Measurements from ENCODE around the gene ZFPM1. TPM values are rescaled to one million over a fixed set of nuclear protein-coding genes. Genes with fewer than 3 reads are reported as not detected.
A peak's percentile ranks its signal among the peaks of the same experiment; 100 is the strongest.

Gene ZFPM1
- total RNA-seq, 1 experiment from 2014 or later: 3.9 TPM

GRCh38 chr16:88452482-88453216 is 431 bp upstream of the ZFPM1 start:
- Histone ChIP-seq H3K27ac (ENCODE audit: low read length) (peak overlapping the region; percentile 68), H3K9me3 (ENCODE audit: control insufficient read depth, insufficient read depth, low read depth, low read length) (no peaks in the 10 kb centered on the region), H3K4me1 (ENCODE audit: control insufficient read depth, insufficient read depth, low read length) (peaks cover 17% of the 10 kb centered on the region), H3K36me3 (ENCODE audit: control insufficient read depth, insufficient read depth, low read length) (no peaks in the 10 kb centered on the region; the same call in 1 of the 2 replicates), H3K4me3 (ENCODE audit: low read depth in 2 of 2, low read length in 2 of 2) (peak overlapping the region; percentile 42 to 57), H3K27me3 (ENCODE audit: control insufficient read depth, insufficient read depth, low read length) (no peaks in the 10 kb centered on the region)
- ChIA-PET POLR2A (no interaction called here), CTCF (no interaction called here)
- peak; percentile 82 for ATAC-seq
- DNase-seq (ENCODE audit: low read depth, low spot score): peak; percentile 47
- intact Hi-C loops (cut with micrococcal nuclease; ENCODE audit: unreplicated experiment) (no loop called here), in situ Hi-C loops (cut with HindIII; ENCODE audit: low pct_unique_long_range_greater_than_20kb, low sequenced_read_pairs) (no loop called here)
- no peak for TF ChIP-seq REST (IDR thresholded peaks at IDR 0.05; ENCODE audit: insufficient read depth in 1 of 2, low read depth in 2 of 2, low read length in 1 of 2)
- no peak for TF ChIP-seq SIN3A (IDR thresholded peaks at IDR 0.05; ENCODE audit: borderline replicate concordance, insufficient read depth, low read depth, low read length)
- no peak for TF ChIP-seq TCF7L2 (IDR thresholded peaks at IDR 0.05; ENCODE audit: low read depth, low read length)
- no peak for TF ChIP-seq POLR2AphosphoS5 (IDR thresholded peaks at IDR 0.05; ENCODE audit: low read depth, low read length)
- no peak for TF ChIP-seq CTCF (IDR thresholded peaks at IDR 0.05)
- no TSS peak for BruUV-seq (replicated peaks)

GRCh38 chr16:88453611-88454522 is 787 bp downstream of the ZFPM1 start:
- Histone ChIP-seq H3K4me1 (ENCODE audit: control insufficient read depth, insufficient read depth, low read length) (peaks cover 17% of the 10 kb centered on the region), H3K36me3 (ENCODE audit: control insufficient read depth, insufficient read depth, low read length) (no peaks in the 10 kb centered on the region; the same call in 1 of the 2 replicates), H3K27me3 (ENCODE audit: control insufficient read depth, insufficient read depth, low read length) (no peaks in the 10 kb centered on the region), H3K4me3 (ENCODE audit: low read depth in 2 of 2, low read length in 2 of 2) (peak overlapping the region; percentile 51 to 71), H3K27ac (ENCODE audit: low read length) (peak overlapping the region; percentile 71; the same call in 1 of the 2 replicates), H3K9me3 (ENCODE audit: control insufficient read depth, insufficient read depth, low read depth, low read length) (no peaks in the 10 kb centered on the region)
- DNase-seq (ENCODE audit: low read depth, low spot score) (no peak), ATAC-seq (no peak)
- intact Hi-C loops (cut with micrococcal nuclease; ENCODE audit: unreplicated experiment): loop anchor here (2.0 kb wide), 1 partner anchor 73 kb away; no protein-coding TSS in a partner anchor
- ChIA-PET POLR2A (no interaction called here), CTCF (no interaction called here)
- in situ Hi-C loops (cut with HindIII; ENCODE audit: low pct_unique_long_range_greater_than_20kb, low sequenced_read_pairs): no loop called here
- BruUV-seq (replicated peaks): no TSS peak
- TF ChIP-seq CTCF (IDR thresholded peaks at IDR 0.05) (no peak), TCF7L2 (IDR thresholded peaks at IDR 0.05; ENCODE audit: low read depth, low read length) (no peak), SIN3A (IDR thresholded peaks at IDR 0.05; ENCODE audit: borderline replicate concordance, insufficient read depth, low read depth, low read length) (no peak), POLR2AphosphoS5 (IDR thresholded peaks at IDR 0.05; ENCODE audit: low read depth, low read length) (no peak), REST (IDR thresholded peaks at IDR 0.05; ENCODE audit: insufficient read depth in 1 of 2, low read depth in 2 of 2, low read length in 1 of 2) (no peak)

Data from Panc1 (cell line).